K562 (cell line): ENCODE measurements around the gene TIMM17B. TPM values are rescaled to one million over a fixed set of nuclear protein-coding genes. Genes with fewer than 3 reads are reported as not detected.

Source experiments
- CBFA2T2 ChIP-seq: fragments of 450-650 bp; conservative IDR thresholded peaks from 2 replicates; pipeline ENCODE4 v1.6.1; 2017; ENCODE audit warnings: mild to moderate bottlenecking
- CBFA2T3 ChIP-seq: fragments of 450-650 bp; IDR thresholded peaks from 2 replicates; pipeline ENCODE4 v1.6.1; 2017
- CTBP1 ChIP-seq: fragments of 450-650 bp; IDR thresholded peaks from 2 replicates; pipeline ENCODE4 v1.6.1; 2016; ENCODE audit warnings: borderline replicate concordance
- CXXC5 ChIP-seq: fragments of 250-450 bp; sonication (Bioruptor Pico); IDR thresholded peaks from 2 replicates; pipeline ENCODE4 v1.8.0; 2022; ENCODE audit warnings: inconsistent platforms, mild to moderate bottlenecking, moderate library complexity
- DPF2 ChIP-seq: fragments of 450-650 bp; IDR thresholded peaks from 2 replicates; pipeline ENCODE4 v1.6.1; 2016
- EHMT2 ChIP-seq: fragments of 450-650 bp; IDR thresholded peaks from 2 replicates; pipeline ENCODE4 v1.6.1; 2018; ENCODE audit warnings: antibody characterized with exemption
- ESRRA ChIP-seq: fragments of 450-650 bp; IDR thresholded peaks from 2 replicates; pipeline ENCODE4 v1.6.1; 2014; ENCODE audit warnings: low read depth, mild to moderate bottlenecking, moderate library complexity, borderline replicate concordance
- GTF2A2 ChIP-seq: IDR thresholded peaks from 2 replicates; pipeline ENCODE4 v1.6.1; 2016; ENCODE audit warnings: mild to moderate bottlenecking, missing genetic modification characterization, missing compliant biosample characterization
- MAX ChIP-seq: sonication (generic); formaldehyde crosslinking; IDR thresholded peaks from 2 replicates; pipeline ENCODE4 v1.9.0; 2022; ENCODE audit warnings: mild to moderate bottlenecking, missing genetic modification reagents
- MEF2D ChIP-seq: conservative IDR thresholded peaks from 2 replicates; pipeline ENCODE4 v1.6.1; 2016; ENCODE audit warnings: low read depth, missing genetic modification characterization, missing compliant biosample characterization
- MYNN ChIP-seq, 2 experiments: sonication (generic); formaldehyde crosslinking in 1 of 2; IDR thresholded peaks; 2 replicates each; pipeline versions ENCODE4 v1.5.0 to v1.6.1; 2016 to 2020; ENCODE audit warnings: antibody characterized with exemption in 1 of 2, missing genetic modification reagents in 1 of 2
- NBN ChIP-seq: fragments of 450-650 bp; IDR thresholded peaks from 2 replicates; pipeline ENCODE4 v1.6.1; 2016; ENCODE audit warnings: low read depth, mild to moderate bottlenecking
- NFE2 ChIP-seq: IDR thresholded peaks from 2 replicates; pipeline ENCODE4 v1.6.1; 2014; ENCODE audit warnings: antibody characterized with exemption, low read depth
- NKRF ChIP-seq: fragments of 450-650 bp; IDR thresholded peaks from 2 replicates; pipeline ENCODE4 v1.6.1; 2016; ENCODE audit warnings: borderline replicate concordance
- RBFOX2 ChIP-seq: fragments of 200-400 bp; formaldehyde crosslinking; IDR thresholded peaks from 2 replicates; pipeline ENCODE4 v1.6.1; 2017; ENCODE audit warnings: low read depth, mild to moderate bottlenecking, low read length, moderate library complexity
- SAFB2 ChIP-seq: fragments of 200-400 bp; formaldehyde crosslinking; IDR thresholded peaks from 2 replicates; pipeline ENCODE4 v1.6.1; 2018; ENCODE audit warnings: borderline replicate concordance, low read length, low read depth, moderate library complexity; ENCODE audit not compliant: severe bottlenecking
- SMC3 ChIP-seq: conservative IDR thresholded peaks from 2 replicates; pipeline ENCODE4 v1.6.1; 2011; ENCODE audit warnings: low read depth, low read length, improper control_type of control experiment; ENCODE audit not compliant: insufficient read depth
- SPI1 ChIP-seq: IDR thresholded peaks from 2 replicates; pipeline ENCODE4 v1.6.1; 2011; ENCODE audit warnings: low read depth, low read length, control low read depth, borderline replicate concordance
- TAF9B ChIP-seq: fragments of 450-650 bp; IDR thresholded peaks from 2 replicates; pipeline ENCODE4 v1.6.1; 2018; ENCODE audit warnings: mild to moderate bottlenecking; ENCODE audit not compliant: partially characterized antibody
- TCF3 ChIP-seq: sonication (generic); formaldehyde crosslinking; IDR thresholded peaks from 2 replicates; pipeline ENCODE4 v1.4.0; 2020; ENCODE audit warnings: mild to moderate bottlenecking, missing genetic modification reagents
- USF1 ChIP-seq: sonication (generic); formaldehyde crosslinking; IDR thresholded peaks from 2 replicates; pipeline ENCODE4 v1.9.0; 2022; ENCODE audit warnings: mild to moderate bottlenecking, missing genetic modification reagents
- ZBTB11 ChIP-seq, 3 experiments: fragments of 200-800 bp in 1 of 3; fragments of 250-450 bp in 1 of 3; fragments of 450-650 bp in 1 of 3; sonication (Bioruptor Pico) in 1 of 3; sonication (Bioruptor generic) in 1 of 3; formaldehyde crosslinking in 1 of 3; IDR thresholded peaks; 2 replicates each; pipeline versions ENCODE4 v1.6.1 to v1.8.0; 2016 to 2022; ENCODE audit warnings: mild to moderate bottlenecking in 2 of 3, missing genetic modification characterization in 2 of 3, missing compliant biosample characterization in 1 of 3, moderate library complexity in 1 of 3
- ZNF77 ChIP-seq: fragments of 250-450 bp; sonication (Bioruptor Pico); IDR thresholded peaks from 2 replicates; pipeline ENCODE4 v1.5.0; 2020
- polyA plus RNA-seq, 8 experiments: library from polyadenylated mRNA; depleted of rRNA in 4 of 8; stranded (reverse) in 5 of 8; unstranded in 3 of 8; fragments of >200 nt; fragmentation: Nextera tagmentation in 2 of 8; fragmentation: Illumina TruSeq in 1 of 8; extraction: Ambion mirVana in 2 of 8; extraction: Trizol in 1 of 8; gene quantifications; 2 replicates each; pipeline versions ENCODE4 v1.2.1 to v1.2.3, GENCODE V29; 2011 to 2014; ENCODE audit warnings: inconsistent platforms in 1 of 8, missing spikeins in 1 of 8
- total RNA-seq, 7 experiments: library from RNA; depleted of rRNA in 6 of 7; stranded (reverse); fragments of >200 nt in 6 of 7; fragmentation: Illumina TruSeq in 2 of 7; extraction: Trizol in 2 of 7; gene quantifications; 2 replicates each; pipeline versions ENCODE4 v1.2.1 to v1.2.3, GENCODE V29; 2011 to 2021; ENCODE audit warnings: low replicate concordance in 1 of 7

TIMM17B gene
- total and polyA plus RNA-seq, 9 of the 15 experiments (the other 6 are each of a cell fraction or from before 2014, with no cell fraction given) = 9.9 to 184 (median 115) TPM

GRCh38 chrX:48919947-48920717, 22.6 kb upstream of the TIMM17B start (continued):
- TF ChIP-seq MAX (CRISPR knock-in tag) = 0 out of 2 replicates have a peak, but pooled peaks have one; percentile 6
- 0 out of 2 replicates have a peak, but pooled peaks have one; percentile 33 for TF ChIP-seq NBN
- TF ChIP-seq CBFA2T3 = peak; percentile 60
- no peak for TF ChIP-seq TAF9B
- TF ChIP-seq SMC3 = no peak
- peak; percentile 39 for TF ChIP-seq NFE2
- peak; percentile 38; the same call in 1 of the 2 replicates for TF ChIP-seq CXXC5
- TF ChIP-seq RBFOX2 = no peak
- TF ChIP-seq ZNF77 (CRISPR knock-in tag) = no peak
- no peak for TF ChIP-seq GTF2A2 (tag)
- TF ChIP-seq DPF2 = peak; percentile 43; the same call in 1 of the 2 replicates
- TF ChIP-seq NKRF = peak; percentile 71; the same call in 1 of the 2 replicates
- TF ChIP-seq EHMT2 = no peak
- peak; percentile 58; the same call in 1 of the 2 replicates for TF ChIP-seq CTBP1
- TF ChIP-seq MYNN (IDR thresholded peaks at IDR 0.05) = peak; percentile 29; the same call in 1 of the 2 replicates
- TF ChIP-seq MYNN (CRISPR knock-in tag; IDR thresholded peaks at IDR 0.05) = no peak
- TF ChIP-seq MEF2D (tag) = no peak
- no peak; the same call in 1 of the 2 replicates for TF ChIP-seq CBFA2T2
- TF ChIP-seq TCF3 (CRISPR knock-in tag) = peak; percentile 32
- TF ChIP-seq ZBTB11 (CRISPR knock-in tag; IDR thresholded peaks at IDR 0.05) = no peak
- TF ChIP-seq SAFB2 = no peak
- peak; percentile 32; the same call in 1 of the 2 replicates for TF ChIP-seq USF1 (CRISPR knock-in tag)
- TF ChIP-seq ESRRA = no peak
- no peak for TF ChIP-seq SPI1
